NCI-H226 (cell line): ENCODE results near the gene TIPRL.
A peak's percentile ranks its signal among the peaks of the same experiment; 100 is the strongest.
"Not testable (repeated sequence)": the region's sequence is repeated elsewhere in the genome, so short reads cannot be mapped to it uniquely, and the experiment has no call there.

ENCODE experiments used
- DNase-seq: peaks from one replicate; pipeline ENCODE4 v3.0.0-alpha.2; 2015

TIPRL gene

DNA sequence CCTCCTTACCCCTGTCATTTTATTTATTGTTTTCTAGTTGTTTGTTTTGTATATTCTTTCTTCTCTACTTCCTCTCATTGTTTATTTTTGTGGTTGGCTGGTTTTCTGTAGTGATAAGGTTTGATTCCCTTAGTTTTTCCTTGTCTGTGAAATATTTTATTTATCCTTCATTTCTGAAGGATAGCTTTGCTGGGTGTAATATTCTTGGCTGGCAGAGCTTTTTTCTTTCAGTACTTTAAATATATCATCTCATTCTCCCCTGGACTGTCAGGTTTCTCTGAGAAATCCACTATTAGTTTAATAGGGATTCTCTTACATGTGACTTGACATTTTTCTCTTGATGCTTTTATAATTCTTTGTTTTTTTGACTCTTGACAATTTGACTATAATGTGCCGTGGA is 18.8 kb upstream of the TIPRL start:
- no peak for DNase-seq

DNA sequence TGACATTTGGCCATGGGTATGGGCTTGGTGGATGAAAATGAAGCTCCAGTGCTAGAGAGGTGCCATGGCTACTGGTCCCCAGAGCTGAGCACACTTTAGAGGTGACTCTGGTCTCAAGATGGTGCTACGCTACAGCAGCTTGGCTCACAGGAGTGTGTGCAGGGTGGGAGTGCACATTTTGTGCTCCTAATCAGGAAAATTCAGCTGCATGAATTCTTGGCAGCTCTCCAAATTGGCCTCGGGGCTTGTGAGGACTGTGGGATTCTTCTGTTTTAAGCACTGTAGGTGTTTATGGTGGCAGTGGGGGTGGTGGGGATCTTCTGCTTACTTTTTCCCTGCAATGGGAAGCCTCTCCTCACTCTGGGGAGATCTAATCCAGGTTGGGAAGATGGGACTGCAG is 17.3 kb upstream of the TIPRL start:
- DNase-seq = no peak

DNA sequence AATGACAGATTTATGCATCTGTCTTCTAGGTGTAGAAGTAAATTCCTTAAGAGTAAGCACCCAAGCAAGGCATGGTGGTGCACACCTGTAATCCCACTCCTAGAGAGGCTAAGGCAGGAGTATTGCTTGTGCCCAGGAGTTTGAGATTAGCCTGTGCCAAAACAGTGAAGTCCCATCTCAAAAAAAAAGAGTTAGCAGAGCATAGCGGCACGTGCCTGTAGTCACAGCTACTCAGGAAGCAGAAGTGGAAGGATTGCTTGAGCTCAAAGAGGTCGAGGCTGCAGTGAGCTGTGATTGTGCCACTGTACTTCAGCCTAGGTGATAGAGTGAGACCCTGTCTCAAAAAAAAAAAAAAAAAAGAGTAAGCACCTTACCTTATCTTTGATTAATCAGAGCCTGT is 15.1 kb upstream of the TIPRL start:
- DNase-seq = no peak

GRCh38 chr1:168164771-168165170 is 14.0 kb upstream of the TIPRL start:
- DNase-seq = no peak

DNA sequence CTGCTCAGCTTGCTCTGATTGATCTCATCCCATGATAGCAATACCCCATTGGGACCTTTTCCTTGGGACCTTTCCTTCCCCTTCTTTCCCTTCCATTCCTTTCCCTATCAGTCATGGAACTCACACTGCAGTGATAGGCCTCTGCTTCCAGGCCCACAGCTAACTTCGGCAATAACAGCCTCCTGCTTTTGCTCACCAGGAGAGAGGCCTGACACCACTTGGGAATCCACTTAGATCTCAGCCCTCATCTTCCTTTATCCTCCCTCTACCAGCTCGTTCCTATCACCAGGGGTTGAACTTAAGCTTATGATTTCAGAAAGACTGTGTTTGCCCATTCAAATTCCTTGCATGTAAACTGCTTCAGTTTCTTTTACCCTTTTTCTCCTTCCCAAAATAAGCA is 11.0 kb upstream of the TIPRL start:
- DNase-seq = no peak

DNA sequence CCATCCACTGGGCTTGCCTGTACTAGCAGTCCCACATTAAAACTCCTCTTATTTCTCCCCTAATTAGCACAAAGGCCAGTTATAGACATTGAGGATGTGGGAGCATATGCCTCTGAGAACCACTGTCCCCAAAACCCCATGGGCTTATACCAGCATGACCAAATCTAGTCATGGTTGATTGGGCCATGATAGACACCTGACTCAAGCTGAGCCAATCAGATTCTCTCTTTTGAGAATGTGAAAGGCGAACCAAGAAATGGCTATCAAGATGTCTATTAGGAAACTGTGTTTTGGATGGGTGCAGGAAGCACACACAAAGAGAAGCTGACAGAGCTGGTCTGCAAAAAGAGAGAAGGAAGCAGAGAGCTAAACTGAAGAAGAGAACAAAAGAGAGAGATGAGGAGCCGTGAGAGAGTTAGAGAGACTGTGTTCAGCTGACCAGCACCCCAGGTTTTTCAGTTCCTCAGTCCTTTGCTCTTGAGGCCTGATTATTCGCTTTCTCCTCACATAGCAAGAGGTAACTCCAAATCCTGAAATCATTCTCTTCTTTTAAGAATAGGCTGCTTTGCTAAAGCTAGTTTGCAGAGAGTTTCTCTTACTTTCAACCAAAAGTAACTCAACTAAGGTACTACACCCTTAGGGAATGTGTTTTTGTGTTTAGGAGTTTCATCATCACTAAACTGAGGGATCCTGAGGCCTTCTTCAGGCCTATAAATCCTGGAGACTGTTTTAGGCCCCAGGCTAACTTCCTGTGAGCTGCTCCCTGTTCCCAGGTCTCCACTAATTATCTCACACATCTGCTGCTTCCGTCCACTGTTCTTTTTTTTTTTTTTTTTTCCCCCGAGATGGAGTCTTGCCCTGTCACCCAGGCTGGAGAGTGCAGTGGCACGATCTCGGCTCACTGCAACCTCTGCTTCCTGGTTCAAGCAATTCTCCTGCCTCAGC is 7.9 kb upstream of the TIPRL start:
- no peak for DNase-seq

- DNase-seq = no peak
Measured at GRCh38 chr1:168172250-168172915, 6.4 kb upstream of the TIPRL start.

DNA sequence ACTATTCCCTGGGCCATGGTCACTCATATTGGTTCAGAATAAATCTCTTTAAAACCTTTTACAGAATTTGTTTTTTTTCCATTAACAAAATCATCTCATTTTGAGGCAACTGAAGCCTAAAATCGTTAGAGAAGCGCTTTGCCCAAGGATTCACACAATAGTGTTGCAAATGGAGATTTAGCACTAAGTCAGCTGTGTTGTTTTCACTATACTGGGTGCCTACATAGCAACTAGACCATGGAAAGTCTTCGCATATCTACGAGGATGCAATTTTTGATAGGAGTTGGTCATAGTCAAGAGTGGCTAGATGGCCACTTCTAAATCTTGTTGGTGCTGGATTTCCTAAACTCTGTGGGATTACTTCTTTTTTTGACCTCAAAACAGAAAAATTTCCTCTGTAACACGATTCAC is 530 bp upstream of the TIPRL start:
- no peak for DNase-seq

DNA sequence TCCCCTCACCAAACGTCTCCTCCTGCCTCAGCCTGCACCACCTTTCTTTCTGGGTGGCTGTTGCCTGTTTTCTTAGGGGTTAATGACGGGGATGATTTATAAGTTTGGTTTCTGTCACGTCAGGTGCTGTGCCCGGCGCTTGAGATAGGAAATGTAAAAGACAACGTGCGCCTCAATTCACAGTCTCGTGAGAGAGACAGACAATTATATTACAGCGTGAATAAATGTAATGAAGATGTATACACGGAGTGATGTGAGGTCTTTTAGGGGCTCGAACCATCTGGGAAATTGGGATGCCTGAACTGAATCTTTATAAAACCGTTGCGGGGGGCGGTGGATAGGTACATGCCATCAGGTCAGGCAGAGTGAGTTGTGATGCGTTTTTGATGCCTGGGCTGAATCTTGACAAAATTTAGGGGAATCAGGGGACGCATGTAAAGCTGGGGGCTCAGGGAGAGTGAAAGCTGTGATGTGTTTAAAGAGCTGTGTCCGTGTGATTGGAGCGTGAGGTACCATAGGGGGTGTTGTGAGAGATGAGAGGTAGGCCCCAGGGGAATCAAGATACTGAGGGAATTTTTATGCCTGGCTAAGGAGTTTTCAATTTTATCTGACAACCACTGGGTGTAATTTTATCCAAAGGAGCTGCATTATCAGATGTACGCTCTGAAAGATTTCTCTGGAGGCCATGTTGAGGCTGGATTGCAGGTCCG is 831 bp downstream of the TIPRL start:
- DNase-seq = peak; percentile 14

DNA sequence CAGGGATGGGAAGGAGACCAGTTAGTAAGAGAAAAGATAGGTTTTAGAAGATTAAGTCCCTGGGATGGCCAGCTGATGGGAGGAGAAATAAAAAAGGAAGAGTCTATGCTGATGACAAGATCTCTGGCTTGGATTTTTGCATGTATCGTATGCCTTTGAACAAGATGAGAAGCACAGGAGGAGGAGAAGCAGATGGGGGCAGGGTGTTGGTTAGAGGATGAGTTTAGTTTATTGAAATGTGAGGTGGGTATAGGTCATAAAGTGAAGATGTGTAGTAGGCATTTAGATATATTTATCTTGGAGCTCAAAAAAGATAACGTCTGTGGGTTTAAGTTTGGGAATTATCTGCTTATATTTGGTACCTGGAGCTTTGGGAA is 1.4 kb downstream of the TIPRL start:
- DNase-seq = no peak

- not testable (repeated sequence) for DNase-seq
Measured at GRCh38 chr1:168181063-168181720, 2.4 kb downstream of the TIPRL start.

- DNase-seq = no peak
Measured at GRCh38 chr1:168187177-168187576, 8.4 kb downstream of the TIPRL start.

DNA sequence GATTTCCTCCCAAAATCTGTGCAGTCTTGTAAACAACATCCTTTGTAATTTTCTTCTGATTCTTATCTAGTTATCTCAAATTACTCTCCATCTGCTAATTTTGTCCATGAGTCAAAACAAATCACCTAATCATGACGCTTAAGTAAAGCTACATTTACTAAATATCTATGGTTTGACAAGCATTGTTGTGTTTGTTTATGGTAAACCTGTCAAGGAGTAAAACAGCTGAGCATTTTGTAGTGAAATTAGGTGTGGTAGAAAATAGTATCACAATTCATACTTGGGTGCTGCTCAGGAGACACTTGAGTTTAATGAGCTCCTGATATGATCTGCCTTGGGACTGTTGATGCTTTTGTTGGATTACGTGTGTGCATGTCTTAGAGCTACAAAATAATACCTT is 11.6 kb downstream of the TIPRL start:
- no peak for DNase-seq

DNA sequence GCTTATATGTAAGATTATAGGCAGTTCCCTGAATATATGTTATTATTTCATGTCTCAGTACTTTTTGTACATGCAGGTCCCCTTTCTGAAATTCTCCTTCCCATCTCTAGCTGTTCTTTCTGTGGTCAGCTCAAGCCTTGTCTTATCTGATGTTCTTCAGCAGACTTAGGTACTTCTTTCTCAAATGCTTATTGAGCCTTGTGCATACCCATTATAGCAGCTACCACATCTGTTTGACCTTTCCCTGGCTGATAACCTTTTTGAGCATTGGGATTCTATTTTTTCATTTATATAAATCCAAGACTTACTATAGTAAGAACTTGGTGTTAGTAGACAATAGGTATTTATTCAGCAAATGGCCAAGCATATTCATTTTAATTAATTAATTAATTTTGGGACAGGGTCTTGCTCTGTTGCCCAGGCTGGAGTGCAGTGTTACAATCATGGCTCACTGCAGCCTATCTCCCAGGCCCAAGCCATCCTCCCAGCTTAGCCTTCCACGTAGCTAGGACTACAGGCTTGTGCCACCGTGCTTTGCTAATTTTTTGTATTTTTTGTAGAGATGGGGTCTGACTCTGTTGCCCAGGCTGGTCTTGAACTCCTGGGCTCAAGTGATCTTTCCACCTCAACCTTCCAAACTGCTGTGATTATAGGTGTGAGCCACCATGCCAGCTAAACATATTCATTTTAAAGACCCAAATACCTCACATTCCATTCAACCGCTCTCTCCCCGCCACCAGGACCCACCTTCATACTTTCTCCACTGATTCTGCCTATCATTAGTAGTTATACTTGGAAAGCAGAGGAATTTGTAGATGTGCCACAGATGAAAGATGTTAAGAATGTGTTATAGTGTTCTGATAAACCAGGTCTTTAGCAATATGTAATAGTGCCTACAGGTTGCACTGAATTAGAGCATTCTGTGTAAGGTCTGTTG is 16.7 kb downstream of the TIPRL start:
- peak; percentile 74 for DNase-seq

DNA sequence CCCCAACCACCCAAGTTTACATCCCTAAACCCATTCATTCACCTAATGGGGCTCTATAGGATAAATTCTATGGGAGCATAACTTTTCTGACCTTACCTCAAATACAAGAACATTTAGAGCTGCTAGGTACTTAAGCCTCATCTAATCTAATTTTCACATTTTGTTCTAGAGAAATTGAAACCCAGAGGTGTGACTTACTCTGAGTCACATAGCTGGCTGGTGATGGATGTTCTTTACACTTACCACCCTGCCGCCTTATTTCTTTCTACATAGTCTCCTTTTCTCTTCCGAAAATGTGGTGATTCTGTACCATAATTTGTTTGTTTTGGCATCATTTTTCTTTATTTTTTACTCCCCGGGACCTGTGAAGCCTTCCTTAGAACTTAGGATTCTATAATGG is 20.3 kb downstream of the TIPRL start:
- no peak for DNase-seq

DNA sequence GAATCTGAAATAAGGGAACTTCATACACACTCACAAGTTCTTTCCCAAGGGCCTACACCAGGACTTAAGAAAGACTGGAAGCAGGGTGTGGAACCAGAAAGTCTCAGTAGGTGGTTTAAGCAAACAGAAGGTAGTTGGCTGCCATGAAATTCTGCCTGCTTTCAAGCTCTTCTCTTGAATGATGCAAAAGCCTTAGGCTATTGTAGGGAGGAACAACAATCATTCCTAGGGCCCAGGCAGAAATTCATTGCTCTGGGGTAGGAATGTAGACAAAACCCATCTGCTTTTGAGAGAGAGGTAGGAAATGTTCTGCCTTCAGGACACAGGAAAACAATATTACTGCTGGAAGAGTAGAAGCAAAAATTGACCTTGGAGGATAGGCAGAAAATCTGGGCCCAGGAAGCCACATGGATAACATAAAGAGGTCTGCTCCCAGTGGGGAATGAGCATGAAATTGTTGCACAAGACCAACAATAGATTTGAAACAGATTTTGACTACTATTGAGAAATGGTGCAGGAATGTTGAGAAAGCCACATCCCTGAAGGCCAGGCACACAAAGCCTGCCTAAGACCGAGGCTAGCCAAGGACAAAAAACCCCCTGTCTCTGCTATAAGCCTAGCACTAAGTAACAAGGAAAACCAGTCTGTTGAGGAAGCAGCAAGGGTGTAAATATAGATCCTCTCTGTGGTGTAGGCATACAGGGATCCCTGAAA is 24.3 kb downstream of the TIPRL start:
- DNase-seq = peak; percentile 16

GRCh38 chr1:168206111-168206510 is 27.3 kb downstream of the TIPRL start:
- no peak for DNase-seq

GRCh38 chr1:168207673-168208072 is 28.9 kb downstream of the TIPRL start:
- DNase-seq = not testable (repeated sequence)

- DNase-seq = no peak
Measured at GRCh38 chr1:168210312-168210711, 31.6 kb downstream of the TIPRL start.

DNA sequence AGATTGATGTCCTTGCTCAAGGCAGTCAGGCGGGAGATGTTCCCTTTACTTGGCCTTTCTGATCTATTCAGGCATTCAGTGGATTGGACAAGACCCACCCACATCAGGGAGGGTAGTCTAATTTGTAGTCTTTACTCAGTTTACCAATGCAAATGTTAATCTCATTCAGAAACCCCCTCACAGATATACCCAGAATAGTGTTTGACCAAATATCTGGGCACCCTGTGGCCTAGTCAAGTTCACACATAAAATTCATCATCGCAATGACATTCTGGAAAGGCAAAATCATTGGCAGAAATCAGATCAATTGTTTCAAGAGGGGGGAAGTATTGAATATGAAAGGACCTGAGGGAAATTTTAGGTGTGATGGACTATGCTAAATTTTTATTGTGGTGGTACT is 34.6 kb downstream of the TIPRL start:
- DNase-seq = no peak

GRCh38 chr1:168216171-168216570 is 37.4 kb downstream of the TIPRL start:
- no peak for DNase-seq
